GM12878 (cell line): ENCODE measurements around the gene SHF. TPM values are rescaled to one million over a fixed set of nuclear protein-coding genes. Genes with fewer than 3 reads are reported as not detected.
A peak's percentile ranks its signal among the peaks of the same experiment; 100 is the strongest.

Experiments used
- CBX5 ChIP-seq: sonication (generic); IDR thresholded peaks from 2 replicates; pipeline ENCODE4 v1.6.1; 2016; ENCODE audit warnings: low read depth, moderate library complexity, mild to moderate bottlenecking, inconsistent platforms
- CHD2 ChIP-seq: IDR thresholded peaks from 2 replicates; pipeline ENCODE4 v1.6.1; 2011; ENCODE audit warnings: low read depth, low read length, improper control_type of control experiment, borderline replicate concordance
- CREB1 ChIP-seq: IDR thresholded peaks from 2 replicates; pipeline ENCODE4 v1.6.1; 2012; ENCODE audit warnings: low read depth, mild to moderate bottlenecking, inconsistent platforms
- DPF2 ChIP-seq: fragments of 450-650 bp; IDR thresholded peaks from 2 replicates; pipeline ENCODE4 v1.6.1; 2017; ENCODE audit warnings: mild to moderate bottlenecking
- ESRRA ChIP-seq: IDR thresholded peaks from 2 replicates; pipeline ENCODE4 v1.6.1; 2012; ENCODE audit warnings: mild to moderate bottlenecking, low read length, improper control_type of control experiment
- FOXM1 ChIP-seq: IDR thresholded peaks from 2 replicates; pipeline ENCODE4 v1.6.1; 2012; ENCODE audit warnings: low read depth, mild to moderate bottlenecking, inconsistent platforms, low read length, moderate library complexity
- HDAC6 ChIP-seq: fragments of 200-600 bp; sonication (generic); IDR thresholded peaks from one replicate; pipeline ENCODE4 v1.8.0; 2017; ENCODE audit warnings: antibody characterized with exemption; ENCODE audit not compliant: unreplicated experiment
- MTA2 ChIP-seq: fragments of 450-650 bp; IDR thresholded peaks from 2 replicates; pipeline ENCODE4 v1.6.1; 2016; ENCODE audit warnings: low read depth, mild to moderate bottlenecking, moderate library complexity
- MTA3 ChIP-seq: IDR thresholded peaks from 2 replicates; pipeline ENCODE4 v1.6.1; 2012; ENCODE audit warnings: low read length, inconsistent platforms, borderline replicate concordance
- NFIC ChIP-seq: IDR thresholded peaks from 2 replicates; pipeline ENCODE4 v1.6.1; 2012; ENCODE audit warnings: low read depth, mild to moderate bottlenecking, inconsistent platforms, low read length, moderate library complexity
- POLR2AphosphoS5 ChIP-seq: IDR thresholded peaks from 2 replicates; pipeline ENCODE4 v1.6.1; 2011; ENCODE audit warnings: mild to moderate bottlenecking, low read length, inconsistent platforms
- polyA plus RNA-seq, 11 experiments: library from polyadenylated mRNA; depleted of rRNA in 4 of 11; unstranded in 6 of 11; stranded (reverse) in 5 of 11; fragments of >200 nt; fragmentation: Nextera tagmentation in 4 of 11; fragmentation: Illumina TruSeq in 1 of 11; extraction: Ambion mirVana in 4 of 11; extraction: Trizol in 1 of 11; gene quantifications; 1 replicate in 1 of 11; 2 replicates in 10 of 11; pipeline versions ENCODE4 v1.2.1 to v1.2.3, GENCODE V29; 2011 to 2016; ENCODE audit warnings: inconsistent platforms in 2 of 11, missing spikeins in 2 of 11, low read depth in 1 of 11
- total RNA-seq, 4 experiments: library from RNA; depleted of rRNA in 3 of 4; stranded (reverse); fragments of >200 nt in 3 of 4; fragmentation: Illumina TruSeq in 1 of 4; extraction: Trizol in 1 of 4; gene quantifications; 2 replicates each; pipeline versions ENCODE4 v1.2.1 to v1.2.3, GENCODE V29; 2013 to 2021
- TF ChIP-seq, protein P1 (sequence below): fragments of 450-650 bp; IDR thresholded peaks from 2 replicates; pipeline ENCODE4 v1.6.1; 2014; ENCODE audit warnings: mild to moderate bottlenecking
- TF ChIP-seq, protein P2 (sequence below): IDR thresholded peaks from 2 replicates; pipeline ENCODE4 v1.6.1; 2011; ENCODE audit warnings: mild to moderate bottlenecking, low read depth, low read length, moderate library complexity; ENCODE audit not compliant: insufficient replicate concordance
- TF ChIP-seq, protein P3 (sequence below): IDR thresholded peaks from 2 replicates; pipeline ENCODE4 v1.6.1; 2012; ENCODE audit warnings: improper control_type of control experiment, low read depth, low read length; ENCODE audit not compliant: insufficient replicate concordance
- TF ChIP-seq, protein P4 (sequence below): fragments of 450-650 bp; IDR thresholded peaks from 2 replicates; pipeline ENCODE4 v1.6.1; 2016; ENCODE audit warnings: mild to moderate bottlenecking, moderate library complexity, borderline replicate concordance
- TF ChIP-seq, protein P5 (sequence below): fragments of 450-650 bp; IDR thresholded peaks from 2 replicates; pipeline ENCODE4 v1.6.1; 2016; ENCODE audit warnings: mild to moderate bottlenecking

The SHF gene
- total and polyA plus RNA-seq, 10 of the 15 experiments (the other 5 are each of a cell fraction or from before 2014, with no cell fraction given) = 0.04 to 5.7 (median 1.0) TPM; not detected in 1

DNA sequence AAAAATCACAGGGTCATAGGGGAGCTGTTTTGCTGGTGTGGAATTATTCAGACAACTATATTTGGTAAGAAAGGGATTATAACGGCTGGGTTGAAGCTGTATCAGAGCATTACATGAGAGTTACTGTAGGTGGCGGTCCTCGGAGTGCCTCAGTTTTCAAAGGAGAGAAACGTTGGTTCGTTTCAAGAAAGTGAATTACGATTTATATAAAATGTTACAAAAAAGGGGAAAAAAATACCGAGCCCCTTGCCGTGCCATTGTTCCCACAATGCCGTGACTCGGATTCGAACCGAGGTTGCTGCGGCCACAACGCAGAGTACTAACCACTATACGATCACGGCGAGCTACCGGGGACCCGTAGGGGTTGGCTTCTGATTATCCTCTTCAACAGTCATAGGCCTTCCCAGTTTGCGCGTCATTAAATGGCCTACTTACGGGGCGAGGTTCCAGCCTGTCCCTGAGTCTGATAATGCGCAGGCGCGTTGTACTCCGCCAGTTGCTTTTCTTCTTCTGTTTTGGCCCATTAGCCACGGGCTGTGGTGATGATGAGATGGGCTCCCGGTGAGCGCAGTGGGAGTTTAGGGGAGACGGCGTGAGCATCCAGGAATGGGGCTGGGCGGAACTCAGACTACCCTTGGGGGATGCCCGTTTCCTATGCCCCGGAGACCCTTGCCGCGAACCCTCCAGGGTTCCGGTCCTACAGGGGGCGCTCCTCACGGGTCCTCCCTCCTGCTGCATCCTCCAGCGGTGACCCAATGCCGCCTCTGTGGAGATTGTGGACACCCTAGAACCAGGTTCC lies 10.8 kb upstream of the SHF start (continued):
- TF ChIP-seq, protein P1, sequence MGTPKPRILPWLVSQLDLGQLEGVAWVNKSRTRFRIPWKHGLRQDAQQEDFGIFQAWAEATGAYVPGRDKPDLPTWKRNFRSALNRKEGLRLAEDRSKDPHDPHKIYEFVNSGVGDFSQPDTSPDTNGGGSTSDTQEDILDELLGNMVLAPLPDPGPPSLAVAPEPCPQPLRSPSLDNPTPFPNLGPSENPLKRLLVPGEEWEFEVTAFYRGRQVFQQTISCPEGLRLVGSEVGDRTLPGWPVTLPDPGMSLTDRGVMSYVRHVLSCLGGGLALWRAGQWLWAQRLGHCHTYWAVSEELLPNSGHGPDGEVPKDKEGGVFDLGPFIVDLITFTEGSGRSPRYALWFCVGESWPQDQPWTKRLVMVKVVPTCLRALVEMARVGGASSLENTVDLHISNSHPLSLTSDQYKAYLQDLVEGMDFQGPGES = no peak
- peak; percentile 88 for TF ChIP-seq CREB1
- TF ChIP-seq, protein P2, sequence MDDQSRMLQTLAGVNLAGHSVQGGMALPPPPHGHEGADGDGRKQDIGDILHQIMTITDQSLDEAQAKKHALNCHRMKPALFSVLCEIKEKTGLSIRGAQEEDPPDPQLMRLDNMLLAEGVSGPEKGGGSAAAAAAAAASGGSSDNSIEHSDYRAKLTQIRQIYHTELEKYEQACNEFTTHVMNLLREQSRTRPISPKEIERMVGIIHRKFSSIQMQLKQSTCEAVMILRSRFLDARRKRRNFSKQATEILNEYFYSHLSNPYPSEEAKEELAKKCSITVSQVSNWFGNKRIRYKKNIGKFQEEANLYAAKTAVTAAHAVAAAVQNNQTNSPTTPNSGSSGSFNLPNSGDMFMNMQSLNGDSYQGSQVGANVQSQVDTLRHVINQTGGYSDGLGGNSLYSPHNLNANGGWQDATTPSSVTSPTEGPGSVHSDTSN = no peak
- TF ChIP-seq, protein P3, sequence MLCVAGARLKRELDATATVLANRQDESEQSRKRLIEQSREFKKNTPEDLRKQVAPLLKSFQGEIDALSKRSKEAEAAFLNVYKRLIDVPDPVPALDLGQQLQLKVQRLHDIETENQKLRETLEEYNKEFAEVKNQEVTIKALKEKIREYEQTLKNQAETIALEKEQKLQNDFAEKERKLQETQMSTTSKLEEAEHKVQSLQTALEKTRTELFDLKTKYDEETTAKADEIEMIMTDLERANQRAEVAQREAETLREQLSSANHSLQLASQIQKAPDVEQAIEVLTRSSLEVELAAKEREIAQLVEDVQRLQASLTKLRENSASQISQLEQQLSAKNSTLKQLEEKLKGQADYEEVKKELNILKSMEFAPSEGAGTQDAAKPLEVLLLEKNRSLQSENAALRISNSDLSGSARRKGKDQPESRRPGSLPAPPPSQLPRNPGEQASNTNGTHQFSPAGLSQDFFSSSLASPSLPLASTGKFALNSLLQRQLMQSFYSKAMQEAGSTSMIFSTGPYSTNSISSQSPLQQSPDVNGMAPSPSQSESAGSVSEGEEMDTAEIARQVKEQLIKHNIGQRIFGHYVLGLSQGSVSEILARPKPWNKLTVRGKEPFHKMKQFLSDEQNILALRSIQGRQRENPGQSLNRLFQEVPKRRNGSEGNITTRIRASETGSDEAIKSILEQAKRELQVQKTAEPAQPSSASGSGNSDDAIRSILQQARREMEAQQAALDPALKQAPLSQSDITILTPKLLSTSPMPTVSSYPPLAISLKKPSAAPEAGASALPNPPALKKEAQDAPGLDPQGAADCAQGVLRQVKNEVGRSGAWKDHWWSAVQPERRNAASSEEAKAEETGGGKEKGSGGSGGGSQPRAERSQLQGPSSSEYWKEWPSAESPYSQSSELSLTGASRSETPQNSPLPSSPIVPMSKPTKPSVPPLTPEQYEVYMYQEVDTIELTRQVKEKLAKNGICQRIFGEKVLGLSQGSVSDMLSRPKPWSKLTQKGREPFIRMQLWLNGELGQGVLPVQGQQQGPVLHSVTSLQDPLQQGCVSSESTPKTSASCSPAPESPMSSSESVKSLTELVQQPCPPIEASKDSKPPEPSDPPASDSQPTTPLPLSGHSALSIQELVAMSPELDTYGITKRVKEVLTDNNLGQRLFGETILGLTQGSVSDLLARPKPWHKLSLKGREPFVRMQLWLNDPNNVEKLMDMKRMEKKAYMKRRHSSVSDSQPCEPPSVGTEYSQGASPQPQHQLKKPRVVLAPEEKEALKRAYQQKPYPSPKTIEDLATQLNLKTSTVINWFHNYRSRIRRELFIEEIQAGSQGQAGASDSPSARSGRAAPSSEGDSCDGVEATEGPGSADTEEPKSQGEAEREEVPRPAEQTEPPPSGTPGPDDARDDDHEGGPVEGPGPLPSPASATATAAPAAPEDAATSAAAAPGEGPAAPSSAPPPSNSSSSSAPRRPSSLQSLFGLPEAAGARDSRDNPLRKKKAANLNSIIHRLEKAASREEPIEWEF = no peak
- TF ChIP-seq ESRRA = no peak
- no peak; the same call in 1 of the 2 replicates for TF ChIP-seq MTA3
- TF ChIP-seq POLR2AphosphoS5 = peak; percentile 95
- TF ChIP-seq, protein P4, sequence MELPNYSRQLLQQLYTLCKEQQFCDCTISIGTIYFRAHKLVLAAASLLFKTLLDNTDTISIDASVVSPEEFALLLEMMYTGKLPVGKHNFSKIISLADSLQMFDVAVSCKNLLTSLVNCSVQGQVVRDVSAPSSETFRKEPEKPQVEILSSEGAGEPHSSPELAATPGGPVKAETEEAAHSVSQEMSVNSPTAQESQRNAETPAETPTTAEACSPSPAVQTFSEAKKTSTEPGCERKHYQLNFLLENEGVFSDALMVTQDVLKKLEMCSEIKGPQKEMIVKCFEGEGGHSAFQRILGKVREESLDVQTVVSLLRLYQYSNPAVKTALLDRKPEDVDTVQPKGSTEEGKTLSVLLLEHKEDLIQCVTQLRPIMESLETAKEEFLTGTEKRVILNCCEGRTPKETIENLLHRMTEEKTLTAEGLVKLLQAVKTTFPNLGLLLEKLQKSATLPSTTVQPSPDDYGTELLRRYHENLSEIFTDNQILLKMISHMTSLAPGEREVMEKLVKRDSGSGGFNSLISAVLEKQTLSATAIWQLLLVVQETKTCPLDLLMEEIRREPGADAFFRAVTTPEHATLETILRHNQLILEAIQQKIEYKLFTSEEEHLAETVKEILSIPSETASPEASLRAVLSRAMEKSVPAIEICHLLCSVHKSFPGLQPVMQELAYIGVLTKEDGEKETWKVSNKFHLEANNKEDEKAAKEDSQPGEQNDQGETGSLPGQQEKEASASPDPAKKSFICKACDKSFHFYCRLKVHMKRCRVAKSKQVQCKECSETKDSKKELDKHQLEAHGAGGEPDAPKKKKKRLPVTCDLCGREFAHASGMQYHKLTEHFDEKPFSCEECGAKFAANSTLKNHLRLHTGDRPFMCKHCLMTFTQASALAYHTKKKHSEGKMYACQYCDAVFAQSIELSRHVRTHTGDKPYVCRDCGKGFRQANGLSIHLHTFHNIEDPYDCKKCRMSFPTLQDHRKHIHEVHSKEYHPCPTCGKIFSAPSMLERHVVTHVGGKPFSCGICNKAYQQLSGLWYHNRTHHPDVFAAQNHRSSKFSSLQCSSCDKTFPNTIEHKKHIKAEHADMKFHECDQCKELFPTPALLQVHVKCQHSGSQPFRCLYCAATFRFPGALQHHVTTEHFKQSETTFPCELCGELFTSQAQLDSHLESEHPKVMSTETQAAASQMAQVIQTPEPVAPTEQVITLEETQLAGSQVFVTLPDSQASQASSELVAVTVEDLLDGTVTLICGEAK = peak; percentile 87
- no peak for TF ChIP-seq CHD2
- TF ChIP-seq NFIC = peak; percentile 46
- peak; percentile 32 for TF ChIP-seq HDAC6
- TF ChIP-seq FOXM1 = no peak
- peak; percentile 60; the same call in 1 of the 2 replicates for TF ChIP-seq DPF2
- TF ChIP-seq, protein P5, sequence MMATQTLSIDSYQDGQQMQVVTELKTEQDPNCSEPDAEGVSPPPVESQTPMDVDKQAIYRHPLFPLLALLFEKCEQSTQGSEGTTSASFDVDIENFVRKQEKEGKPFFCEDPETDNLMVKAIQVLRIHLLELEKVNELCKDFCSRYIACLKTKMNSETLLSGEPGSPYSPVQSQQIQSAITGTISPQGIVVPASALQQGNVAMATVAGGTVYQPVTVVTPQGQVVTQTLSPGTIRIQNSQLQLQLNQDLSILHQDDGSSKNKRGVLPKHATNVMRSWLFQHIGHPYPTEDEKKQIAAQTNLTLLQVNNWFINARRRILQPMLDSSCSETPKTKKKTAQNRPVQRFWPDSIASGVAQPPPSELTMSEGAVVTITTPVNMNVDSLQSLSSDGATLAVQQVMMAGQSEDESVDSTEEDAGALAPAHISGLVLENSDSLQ = no peak
- TF ChIP-seq CBX5 = no peak
- TF ChIP-seq MTA2 = peak; percentile 45; the same call in 1 of the 2 replicates
